Loucy (cell line): Measurements from ENCODE around the gene MAD1L1.

Experiments used
- H2AFZ ChIP-seq: fragments of 200-600 bp; sonication (generic); 2 replicates; pipeline ENCODE4 v1.6.0; 2016; ENCODE audit warnings: antibody characterized with exemption, mild to moderate bottlenecking, low read length, moderate library complexity
- H3F3A ChIP-seq: fragments of 200-600 bp; 2 replicates; pipeline ENCODE4 v1.6.0; 2016; ENCODE audit warnings: antibody characterized with exemption, low read depth, mild to moderate bottlenecking
- H3K27me3 ChIP-seq: fragments of 200-600 bp; sonication (generic); 2 replicates; pipeline ENCODE4 v1.6.1; 2014; ENCODE audit warnings: low read length, mild to moderate bottlenecking; ENCODE audit not compliant: insufficient read depth, poor library complexity, severe bottlenecking
- H3K36me3 ChIP-seq: fragments of 200-600 bp; sonication (generic); 2 replicates; pipeline ENCODE4 v1.6.1; 2016; ENCODE audit warnings: low read length; ENCODE audit not compliant: insufficient read depth
- H3K4me1 ChIP-seq: fragments of 200-600 bp; sonication (generic); 2 replicates; pipeline ENCODE4 v1.5.1; 2014; ENCODE audit warnings: low read length, mild to moderate bottlenecking; ENCODE audit not compliant: insufficient read depth, poor library complexity, severe bottlenecking
- H3K4me2 ChIP-seq: fragments of 200-600 bp; sonication (generic); 2 replicates; pipeline ENCODE4 v1.6.0; 2014; ENCODE audit warnings: antibody characterized with exemption, low read length, low read depth, mild to moderate bottlenecking; ENCODE audit not compliant: poor library complexity, severe bottlenecking
- H3K4me3 ChIP-seq: fragments of 200-600 bp; sonication (generic); 2 replicates; pipeline ENCODE4 v1.5.1; 2014; ENCODE audit warnings: low read length, mild to moderate bottlenecking, mixed read lengths; ENCODE audit not compliant: poor library complexity, severe bottlenecking
- H3K79me2 ChIP-seq: fragments of 200-600 bp; sonication (generic); 2 replicates; pipeline ENCODE4 v1.6.1; 2014; ENCODE audit warnings: low read length; ENCODE audit not compliant: insufficient read depth
- H3K9ac ChIP-seq: fragments of 200-600 bp; sonication (generic); 2 replicates; pipeline ENCODE4 v1.6.0; 2014; ENCODE audit warnings: mild to moderate bottlenecking, low read depth, low read length, moderate library complexity; ENCODE audit not compliant: poor library complexity, severe bottlenecking
- H3K9me2 ChIP-seq: fragments of 200-600 bp; sonication (generic); replicated peaks from 2 replicates; pipeline ENCODE4 v1.6.1; 2016; ENCODE audit warnings: low read depth, low read length, mixed read lengths
- H3K9me3 ChIP-seq: fragments of 200-600 bp; sonication (generic); 2 replicates; pipeline ENCODE4 v1.6.1; 2014; ENCODE audit warnings: mild to moderate bottlenecking, antibody characterized with exemption, low read length, low read depth; ENCODE audit not compliant: insufficient read depth
- H4K20me1 ChIP-seq: fragments of 200-600 bp; sonication (generic); 2 replicates; pipeline ENCODE4 v1.6.0; 2014; ENCODE audit warnings: antibody characterized with exemption, low read length, mild to moderate bottlenecking; ENCODE audit not compliant: insufficient read depth, poor library complexity, severe bottlenecking
- CTCF ChIP-seq: fragments of 200-600 bp; sonication (generic); conservative IDR thresholded peaks from 2 replicates; pipeline ENCODE4 v1.5.1; 2014; ENCODE audit warnings: mild to moderate bottlenecking, antibody characterized with exemption, low read length
- EZH2phosphoT487 ChIP-seq: fragments of 200-600 bp; IDR thresholded peaks from 2 replicates; pipeline ENCODE4 v1.6.1; 2018; ENCODE audit warnings: antibody characterized with exemption, mild to moderate bottlenecking, moderate library complexity, borderline replicate concordance

The MAD1L1 gene

GRCh38 chr7:1823376-1824150 lies 409.2 kb downstream of the MAD1L1 start:
- TF ChIP-seq EZH2phosphoT487: no peak
- TF ChIP-seq CTCF: no peak
- Histone ChIP-seq H3K4me3 (no peak overlapping the region), H2AFZ (no peak overlapping the region), H4K20me1 (peaks cover 9% of the 10 kb centered on the region), H3K4me1 (peaks cover 17% of the 10 kb centered on the region), H3K9ac (no peak overlapping the region), H3K27me3 (no peaks in the 10 kb centered on the region), H3K79me2 (peaks cover 16% of the 10 kb centered on the region), H3K9me2 (no peaks in the 10 kb centered on the region), H3K36me3 (no peaks in the 10 kb centered on the region; the same call in 1 of the 2 replicates), H3K4me2 (no peak overlapping the region), H3K9me3 (no peaks in the 10 kb centered on the region), H3F3A (no peaks in the 10 kb centered on the region)

- Histone ChIP-seq H3K4me3 (peak overlapping the region; percentile 54), H4K20me1 (peaks cover 10% of the 10 kb centered on the region), H3K9me2 (no peaks in the 10 kb centered on the region), H3K4me2 (peak overlapping the region; percentile 75), H2AFZ (no peak overlapping the region), H3K27me3 (no peaks in the 10 kb centered on the region), H3K36me3 (peaks cover 15% of the 10 kb centered on the region; the same call in 1 of the 2 replicates), H3K79me2 (peaks cover 18% of the 10 kb centered on the region), H3K9me3 (no peaks in the 10 kb centered on the region), H3K4me1 (peaks cover 20% of the 10 kb centered on the region), H3K9ac (peak overlapping the region; percentile 52), H3F3A (no peaks in the 10 kb centered on the region)
- TF ChIP-seq CTCF: no peak
- no peak for TF ChIP-seq EZH2phosphoT487
These were observed 413.4 kb downstream of the MAD1L1 start for GRCh38 chr7:1819259-1819841.

GRCh38 chr7:1818575-1819258 lies 414.0 kb downstream of the MAD1L1 start:
- Histone ChIP-seq H3K27me3 (no peaks in the 10 kb centered on the region), H3K4me2 (peak overlapping the region; percentile 75), H3K9me3 (no peaks in the 10 kb centered on the region), H3K79me2 (peaks cover 18% of the 10 kb centered on the region), H3K4me3 (peak overlapping the region; percentile 54), H3K4me1 (peaks cover 20% of the 10 kb centered on the region), H2AFZ (no peak overlapping the region), H3K9me2 (no peaks in the 10 kb centered on the region), H4K20me1 (peaks cover 10% of the 10 kb centered on the region), H3K36me3 (peaks cover 21% of the 10 kb centered on the region; the same call in 1 of the 2 replicates), H3K9ac (peak overlapping the region; percentile 52), H3F3A (no peaks in the 10 kb centered on the region)
- TF ChIP-seq CTCF (no peak), EZH2phosphoT487 (no peak)
